SK-N-SH (cell line): ENCODE results near the gene EVA1B. TPM values are rescaled to one million over a fixed set of nuclear protein-coding genes. Genes with fewer than 3 reads are reported as not detected.

ENCODE experiments used
- CTCF ChIA-PET: fragments of 300-600, 350-600 bp; formaldehyde crosslinking; extraction: SDS; loops from one replicate; lab custom pipeline; 2021; lab: Yijun Ruan, JAX
- POLR2A ChIA-PET: fragments of 350-600 bp; sonication (Branson Sonifier 250); formaldehyde crosslinking; extraction: SDS; loops from one replicate; lab custom pipeline; 2020; ENCODE audit warnings: antibody characterized with exemption, inconsistent platforms; lab: Yijun Ruan, JAX
- DNase-seq: peaks from one replicate; pipeline ENCODE4 v3.0.0; 2012
- H2AFZ ChIP-seq: fragments of 200-600 bp; sonication (generic); 2 replicates; pipeline ENCODE4 v1.8.1; 2016; ENCODE audit warnings: antibody characterized with exemption, mild to moderate bottlenecking, low read depth
- H3F3A ChIP-seq: fragments of 200-600 bp; sonication (generic); replicated peaks from 2 replicates; pipeline ENCODE3; 2016; ENCODE audit warnings: antibody characterized with exemption, mild to moderate bottlenecking; ENCODE audit not compliant: insufficient read depth
- H3K27ac ChIP-seq, 2 experiments: fragments of 200-500 bp in 1 of 2; fragments of 200-600 bp in 1 of 2; sonication (Bioruptor generic) in 1 of 2; sonication (generic), shearing (Covaris generic) in 1 of 2; 2 replicates each; pipeline versions ENCODE4 v1.5.1 to v1.6.1; 2014 to 2016; ENCODE audit warnings: low read depth in 2 of 2, inconsistent platforms in 1 of 2, low read length in 1 of 2, mild to moderate bottlenecking in 1 of 2, mixed read lengths in 1 of 2
- H3K27me3 ChIP-seq: fragments of 200-600 bp; sonication (generic), shearing (Covaris generic); 2 replicates; pipeline ENCODE4 v1.6.1; 2016; ENCODE audit warnings: mixed run types; ENCODE audit not compliant: insufficient read depth
- H3K36me3 ChIP-seq, 2 experiments: fragments of 200-500 bp in 1 of 2; fragments of 200-600 bp in 1 of 2; sonication (Bioruptor generic) in 1 of 2; sonication (generic) in 1 of 2; replicated peaks in 1 of 2; 2 replicates each; pipeline versions ENCODE3 to v1.5.1; 2014 to 2016; ENCODE audit warnings: low read length in 1 of 2, mild to moderate bottlenecking in 1 of 2; ENCODE audit not compliant: insufficient read depth in 2 of 2, control insufficient read depth in 1 of 2
- H3K4me1 ChIP-seq, 2 experiments: fragments of 200-500 bp in 1 of 2; fragments of 200-600 bp in 1 of 2; sonication (Bioruptor generic) in 1 of 2; sonication (generic), shearing (Covaris generic) in 1 of 2; 2 replicates each; pipeline versions ENCODE4 v1.5.1 to v1.6.1; 2014 to 2016; ENCODE audit warnings: low read depth in 1 of 2, low read length in 1 of 2, mixed run types in 1 of 2; ENCODE audit not compliant: insufficient read depth in 2 of 2, control insufficient read depth in 1 of 2
- H3K4me2 ChIP-seq: fragments of 200-600 bp; sonication (generic), shearing (Covaris generic); 2 replicates; pipeline ENCODE4 v1.6.1; 2017; ENCODE audit warnings: mixed run types
- H3K4me3 ChIP-seq, 2 experiments: fragments of 200-500 bp in 1 of 2; fragments of 200-600 bp in 1 of 2; sonication (Bioruptor generic) in 1 of 2; sonication (generic), shearing (Covaris generic) in 1 of 2; 2 replicates each; pipeline versions ENCODE4 v1.5.1 to v1.8.1; 2014 to 2016; ENCODE audit warnings: low read depth in 2 of 2, inconsistent platforms in 1 of 2, low read length in 1 of 2, mild to moderate bottlenecking in 1 of 2, mixed read lengths in 1 of 2, moderate library complexity in 1 of 2
- H3K79me2 ChIP-seq: fragments of 200-600 bp; sonication (generic); 2 replicates; pipeline ENCODE4 v1.8.1; 2017; ENCODE audit warnings: mild to moderate bottlenecking; ENCODE audit not compliant: insufficient read depth
- H3K9ac ChIP-seq: fragments of 200-600 bp; sonication (generic); 2 replicates; pipeline ENCODE4 v1.6.1; 2017; ENCODE audit warnings: mixed run types
- H3K9me2 ChIP-seq: fragments of 200-600 bp; sonication (generic); 2 replicates; pipeline ENCODE4 v1.6.1; 2017; ENCODE audit warnings: mixed run types
- H3K9me3 ChIP-seq: fragments of 200-600 bp; sonication (generic); 2 replicates; pipeline ENCODE4 v1.6.1; 2017; ENCODE audit warnings: mixed run types, mild to moderate bottlenecking, moderate library complexity
- H4K20me1 ChIP-seq: fragments of 200-600 bp; sonication (generic); 2 replicates; pipeline ENCODE4 v1.6.1; 2017; ENCODE audit warnings: mild to moderate bottlenecking, mixed run types; ENCODE audit not compliant: insufficient read depth
- CHD2 ChIP-seq: fragments of 150-350 bp; IDR thresholded peaks from 2 replicates; pipeline ENCODE4 v1.6.1; 2018; ENCODE audit warnings: low read length; ENCODE audit not compliant: partially characterized antibody
- FOXJ3 ChIP-seq: sonication (generic); formaldehyde crosslinking; IDR thresholded peaks from 2 replicates; pipeline ENCODE4 v1.5.1; 2020; ENCODE audit warnings: mild to moderate bottlenecking, missing genetic modification reagents
- FOXM1 ChIP-seq: IDR thresholded peaks from 2 replicates; pipeline ENCODE4 v1.4.0; 2012; ENCODE audit warnings: low read depth, mild to moderate bottlenecking
- GATA2 ChIP-seq: sonication (generic); formaldehyde crosslinking; IDR thresholded peaks from 2 replicates; pipeline ENCODE4 v1.5.0; 2020; ENCODE audit warnings: mild to moderate bottlenecking, missing genetic modification reagents
- JUND ChIP-seq: IDR thresholded peaks from 2 replicates; pipeline ENCODE4 v1.4.0; 2012
- MEF2A ChIP-seq: IDR thresholded peaks from 2 replicates; pipeline ENCODE4 v1.4.0; 2012; ENCODE audit warnings: low read depth, borderline replicate concordance
- MXI1 ChIP-seq: IDR thresholded peaks from 2 replicates; pipeline ENCODE4 v1.6.1; 2012; ENCODE audit warnings: mild to moderate bottlenecking, low read depth, low read length, improper control_type of control experiment
- POLR2AphosphoS5 ChIP-seq: IDR thresholded peaks from 2 replicates; pipeline ENCODE4 v1.6.1; 2012; ENCODE audit warnings: low read depth, low read length
- RAD21 ChIP-seq: IDR thresholded peaks from 2 replicates; pipeline ENCODE4 v1.6.1; 2012; ENCODE audit warnings: mild to moderate bottlenecking, low read length
- RCOR1 ChIP-seq: fragments of 150-350 bp; IDR thresholded peaks from 2 replicates; pipeline ENCODE4 v1.6.1; 2017; ENCODE audit warnings: antibody characterized with exemption, low read length
- RFX5 ChIP-seq: IDR thresholded peaks from 2 replicates; pipeline ENCODE4 v1.6.1; 2012; ENCODE audit warnings: mild to moderate bottlenecking, improper control_type of control experiment, low read length
- RXRA ChIP-seq: IDR thresholded peaks from 2 replicates; pipeline ENCODE4 v1.4.0; 2012; ENCODE audit warnings: low read depth, mild to moderate bottlenecking, borderline replicate concordance
- TAF1 ChIP-seq: IDR thresholded peaks from 2 replicates; pipeline ENCODE4 v1.6.1; 2012; ENCODE audit warnings: low read depth, mild to moderate bottlenecking, low read length, moderate library complexity, borderline replicate concordance
- TCF12 ChIP-seq: IDR thresholded peaks from 2 replicates; pipeline ENCODE4 v1.4.0; 2012
- YY1 ChIP-seq: IDR thresholded peaks from 2 replicates; pipeline ENCODE4 v1.4.0; 2012; ENCODE audit warnings: low read depth, mild to moderate bottlenecking
- WGBS: methylation state at CpG from one replicate; pipeline ENCODE4 v1.1.6; 2017; ENCODE audit warnings: low lambda C conversion rate; 5-methylcytosine and 5-hydroxymethylcytosine counted together
- polyA plus RNA-seq, 3 experiments: library from polyadenylated mRNA; depleted of rRNA; stranded (reverse); fragments of >200 nt; gene quantifications; 2 replicates each; pipeline ENCODE4 v1.2.3, GENCODE V29; 2012
- TF ChIP-seq, protein P1 (sequence below): IDR thresholded peaks from 2 replicates; pipeline ENCODE4 v1.4.0; 2012; ENCODE audit warnings: low read depth, borderline replicate concordance
- TF ChIP-seq, protein P2 (sequence below): IDR thresholded peaks from 2 replicates; pipeline ENCODE4; 2012
- TF ChIP-seq, protein P3 (sequence below): fragments of 150-350 bp; IDR thresholded peaks from 2 replicates; pipeline ENCODE4 v1.6.1; 2017; ENCODE audit warnings: antibody characterized with exemption, low read length, low read depth, borderline replicate concordance
- TF ChIP-seq, protein P4 (sequence below): IDR thresholded peaks from 2 replicates; pipeline ENCODE4 v1.4.0; 2012; ENCODE audit warnings: low read depth, borderline replicate concordance
- TF ChIP-seq, protein P5 (sequence below): fragments of 150-350 bp; IDR thresholded peaks from 2 replicates; pipeline ENCODE4 v1.6.1; 2016; ENCODE audit warnings: mild to moderate bottlenecking, low read depth, low read length

Gene EVA1B
- polyA plus RNA-seq, 1 of the 3 experiments (the other 2 are of a cell fraction) = 38.9 TPM

DNA sequence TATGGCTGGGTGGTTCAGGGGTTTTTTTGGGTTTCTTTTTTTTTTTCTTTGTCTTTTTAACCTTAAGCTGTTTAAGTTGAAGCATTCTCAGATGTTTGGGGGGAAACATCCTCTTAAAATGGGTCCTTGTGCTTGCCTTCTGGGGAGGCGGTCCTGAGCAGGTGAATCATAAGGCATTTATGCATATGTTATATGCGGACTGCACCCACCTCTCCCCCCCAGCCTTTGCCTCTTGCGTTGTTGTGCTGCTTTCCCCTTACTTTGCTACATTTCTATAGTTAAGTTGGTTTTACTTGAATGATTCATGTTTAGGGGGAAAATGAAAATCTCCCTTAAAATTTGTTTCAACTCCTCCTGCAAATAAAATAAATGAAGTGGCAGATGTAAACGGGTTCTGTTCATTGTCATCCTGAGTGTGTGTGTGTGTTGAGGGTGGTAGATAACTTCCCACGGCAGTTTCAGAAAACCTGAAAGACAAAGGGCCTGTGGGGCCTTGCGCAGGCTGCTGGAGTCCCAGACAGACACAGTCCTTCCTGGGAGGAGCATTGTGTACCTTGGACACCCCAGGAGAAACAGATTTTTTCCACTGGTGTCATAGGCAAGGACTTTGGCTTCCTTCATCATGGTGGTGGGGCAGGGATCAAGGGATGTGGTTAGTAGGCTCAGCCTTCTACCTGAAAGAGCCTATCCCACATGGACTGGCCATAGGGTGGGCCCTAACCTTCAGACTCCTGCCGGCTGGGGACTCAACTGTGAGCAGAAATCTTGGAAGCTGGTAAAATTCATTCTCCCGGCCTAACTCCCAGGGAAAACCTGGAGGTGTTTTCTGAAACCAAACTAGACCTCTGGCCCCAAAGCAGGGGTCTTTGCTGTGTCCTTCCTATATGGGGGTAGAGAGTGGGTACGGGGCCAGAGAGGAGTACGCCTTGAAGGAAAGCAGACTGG, 18.2 kb downstream of the EVA1B start:
- Histone ChIP-seq H3K9ac (no peak overlapping the region), H3K9me2 (no peaks in the 10 kb centered on the region), H3K79me2 (peaks cover 26% of the 10 kb centered on the region; the same call in 1 of the 2 replicates), H3K36me3 (peaks cover 45 to 63% of the 10 kb centered on the region in 2 experiments), H3K27ac (peak overlapping the region in 1 of 2 experiments; percentile 17; a peak in 1 of 4 replicates)
- POLR2A ChIA-PET = interaction anchor here (2.0 kb wide), 1 partner anchor 14 kb away, joined by 6 read pairs; no protein-coding TSS in a partner anchor
- WGBS = 82% methylated on average over 8 of the region's 10 CpGs
- TF ChIP-seq GATA2 (CRISPR knock-in tag) (no peak), CHD2 (no peak), RCOR1 (no peak), JUND (no peak), FOXM1 (no peak), FOXJ3 (CRISPR knock-in tag) (no peak), RXRA (no peak), POLR2AphosphoS5 (no peak), TAF1 (no peak), TCF12 (no peak), MXI1 (no peak), YY1 (no peak), RFX5 (no peak), MEF2A (no peak), RAD21 (no peak)
- TF ChIP-seq, protein P1, sequence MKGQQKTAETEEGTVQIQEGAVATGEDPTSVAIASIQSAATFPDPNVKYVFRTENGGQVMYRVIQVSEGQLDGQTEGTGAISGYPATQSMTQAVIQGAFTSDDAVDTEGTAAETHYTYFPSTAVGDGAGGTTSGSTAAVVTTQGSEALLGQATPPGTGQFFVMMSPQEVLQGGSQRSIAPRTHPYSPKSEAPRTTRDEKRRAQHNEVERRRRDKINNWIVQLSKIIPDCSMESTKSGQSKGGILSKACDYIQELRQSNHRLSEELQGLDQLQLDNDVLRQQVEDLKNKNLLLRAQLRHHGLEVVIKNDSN = no peak
- TF ChIP-seq, protein P2, sequence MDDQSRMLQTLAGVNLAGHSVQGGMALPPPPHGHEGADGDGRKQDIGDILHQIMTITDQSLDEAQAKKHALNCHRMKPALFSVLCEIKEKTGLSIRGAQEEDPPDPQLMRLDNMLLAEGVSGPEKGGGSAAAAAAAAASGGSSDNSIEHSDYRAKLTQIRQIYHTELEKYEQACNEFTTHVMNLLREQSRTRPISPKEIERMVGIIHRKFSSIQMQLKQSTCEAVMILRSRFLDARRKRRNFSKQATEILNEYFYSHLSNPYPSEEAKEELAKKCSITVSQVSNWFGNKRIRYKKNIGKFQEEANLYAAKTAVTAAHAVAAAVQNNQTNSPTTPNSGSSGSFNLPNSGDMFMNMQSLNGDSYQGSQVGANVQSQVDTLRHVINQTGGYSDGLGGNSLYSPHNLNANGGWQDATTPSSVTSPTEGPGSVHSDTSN = no peak
- TF ChIP-seq, protein P3, sequence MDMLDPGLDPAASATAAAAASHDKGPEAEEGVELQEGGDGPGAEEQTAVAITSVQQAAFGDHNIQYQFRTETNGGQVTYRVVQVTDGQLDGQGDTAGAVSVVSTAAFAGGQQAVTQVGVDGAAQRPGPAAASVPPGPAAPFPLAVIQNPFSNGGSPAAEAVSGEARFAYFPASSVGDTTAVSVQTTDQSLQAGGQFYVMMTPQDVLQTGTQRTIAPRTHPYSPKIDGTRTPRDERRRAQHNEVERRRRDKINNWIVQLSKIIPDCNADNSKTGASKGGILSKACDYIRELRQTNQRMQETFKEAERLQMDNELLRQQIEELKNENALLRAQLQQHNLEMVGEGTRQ = no peak
- TF ChIP-seq, protein P4, sequence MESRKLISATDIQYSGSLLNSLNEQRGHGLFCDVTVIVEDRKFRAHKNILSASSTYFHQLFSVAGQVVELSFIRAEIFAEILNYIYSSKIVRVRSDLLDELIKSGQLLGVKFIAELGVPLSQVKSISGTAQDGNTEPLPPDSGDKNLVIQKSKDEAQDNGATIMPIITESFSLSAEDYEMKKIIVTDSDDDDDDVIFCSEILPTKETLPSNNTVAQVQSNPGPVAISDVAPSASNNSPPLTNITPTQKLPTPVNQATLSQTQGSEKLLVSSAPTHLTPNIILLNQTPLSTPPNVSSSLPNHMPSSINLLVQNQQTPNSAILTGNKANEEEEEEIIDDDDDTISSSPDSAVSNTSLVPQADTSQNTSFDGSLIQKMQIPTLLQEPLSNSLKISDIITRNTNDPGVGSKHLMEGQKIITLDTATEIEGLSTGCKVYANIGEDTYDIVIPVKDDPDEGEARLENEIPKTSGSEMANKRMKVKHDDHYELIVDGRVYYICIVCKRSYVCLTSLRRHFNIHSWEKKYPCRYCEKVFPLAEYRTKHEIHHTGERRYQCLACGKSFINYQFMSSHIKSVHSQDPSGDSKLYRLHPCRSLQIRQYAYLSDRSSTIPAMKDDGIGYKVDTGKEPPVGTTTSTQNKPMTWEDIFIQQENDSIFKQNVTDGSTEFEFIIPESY = no peak
- TF ChIP-seq, protein P5, sequence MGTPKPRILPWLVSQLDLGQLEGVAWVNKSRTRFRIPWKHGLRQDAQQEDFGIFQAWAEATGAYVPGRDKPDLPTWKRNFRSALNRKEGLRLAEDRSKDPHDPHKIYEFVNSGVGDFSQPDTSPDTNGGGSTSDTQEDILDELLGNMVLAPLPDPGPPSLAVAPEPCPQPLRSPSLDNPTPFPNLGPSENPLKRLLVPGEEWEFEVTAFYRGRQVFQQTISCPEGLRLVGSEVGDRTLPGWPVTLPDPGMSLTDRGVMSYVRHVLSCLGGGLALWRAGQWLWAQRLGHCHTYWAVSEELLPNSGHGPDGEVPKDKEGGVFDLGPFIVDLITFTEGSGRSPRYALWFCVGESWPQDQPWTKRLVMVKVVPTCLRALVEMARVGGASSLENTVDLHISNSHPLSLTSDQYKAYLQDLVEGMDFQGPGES = no peak
- TF ChIP-seq, all 33 proteins: peak for 0
- H2AFZ ChIP-seq = no peak overlapping the region
- DNase-seq = no peak
- CTCF ChIA-PET = interaction anchor here (1.0 to 3.1 kb wide), 6 partner anchors 10 to 156 kb away, joined by 3 to 11 read pairs (median 6); partner anchors contain the start of gene TRAPPC3
- H4K20me1 ChIP-seq = peaks cover 6% of the 10 kb centered on the region
- no peak overlapping the region for H3K4me3 ChIP-seq
- no peaks in the 10 kb centered on the region for H3K27me3 ChIP-seq
- H3F3A ChIP-seq = peaks cover 39% of the 10 kb centered on the region
- H3K4me1 ChIP-seq = peaks cover 4 to 14% of the 10 kb centered on the region in 2 experiments; a peak in 3 of 4 replicates
- no peaks in the 10 kb centered on the region for H3K9me3 ChIP-seq
- H3K4me2 ChIP-seq = no peak overlapping the region
